Duodenal mucosa (tissue), 2 donors: ENCODE measurements around the gene ATP11A.
"Not testable (repeated sequence)": the region's sequence is repeated elsewhere in the genome, so short reads cannot be mapped to it uniquely, and the experiment has no call there.

Experiments
- H3K27ac ChIP-seq: one replicate; pipeline ENCODE4 v1.7.0; 2013; ENCODE audit warnings: low read depth, low read length
- H3K27me3 ChIP-seq, 2 donors: one replicate each; pipeline ENCODE4 v1.7.0; 2013; ENCODE audit warnings: low read length in 2 of 2, control low read depth in 1 of 2; ENCODE audit not compliant: insufficient read depth in 2 of 2, control insufficient read depth in 1 of 2
- H3K36me3 ChIP-seq, 2 donors: one replicate each; pipeline ENCODE4 v1.7.0; 2013; ENCODE audit warnings: low read length in 2 of 2, control low read depth in 1 of 2; ENCODE audit not compliant: insufficient read depth in 2 of 2, control insufficient read depth in 1 of 2
- H3K4me1 ChIP-seq, 2 donors: one replicate each; pipeline ENCODE4 v1.7.0; 2013; ENCODE audit warnings: low read length in 2 of 2, control low read depth in 1 of 2; ENCODE audit not compliant: insufficient read depth in 2 of 2, control insufficient read depth in 1 of 2
- H3K4me3 ChIP-seq, 2 donors: one replicate each; pipeline ENCODE4 v1.7.0; 2013; ENCODE audit warnings: low read length in 2 of 2, low read depth in 1 of 2
- H3K9ac ChIP-seq, 2 donors: one replicate each; pipeline ENCODE4 v1.7.0; 2013; ENCODE audit warnings: low read length in 2 of 2, low read depth in 1 of 2
- H3K9me3 ChIP-seq, 2 donors: one replicate each; pipeline ENCODE4 v1.7.0; 2013; ENCODE audit warnings: low read length in 2 of 2, control low read depth in 1 of 2; ENCODE audit not compliant: control insufficient read depth in 1 of 2

Gene ATP11A

GRCh38 chr13:112700291-112701060 is 10.6 kb downstream of the ATP11A start:
- Histone ChIP-seq H3K4me3 (no peak overlapping the region), H3K4me1 (peaks cover 4 to 5% of the 10 kb centered on the region in 2 donors), H3K9ac (no peak overlapping the region), H3K27me3 (no peaks in the 10 kb centered on the region), H3K27ac (no peak overlapping the region), H3K9me3 (no peaks in the 10 kb centered on the region), H3K36me3 (peaks cover 0 to 7% of the 10 kb centered on the region in 2 donors)

- H3K27me3 ChIP-seq, result no peaks in the 10 kb centered on the region
- no peak overlapping the region for H3K9ac ChIP-seq
- H3K4me3 ChIP-seq, result no peak overlapping the region
- no peaks in the 10 kb centered on the region for H3K36me3 ChIP-seq
- no peak overlapping the region for H3K27ac ChIP-seq
- H3K9me3 ChIP-seq, result no peaks in the 10 kb centered on the region
- peaks cover 4 to 5% of the 10 kb centered on the region in 2 donors for H3K4me1 ChIP-seq
Observed at GRCh38 chr13:112702341-112702985, 12.6 kb downstream of the ATP11A start.

- H3K4me3 ChIP-seq, result no peak overlapping the region
- no peak overlapping the region for H3K27ac ChIP-seq
- H3K36me3 ChIP-seq, result no peaks in the 10 kb centered on the region
- no peaks in the 10 kb centered on the region for H3K9me3 ChIP-seq
- H3K9ac ChIP-seq, result no peak overlapping the region
- H3K27me3 ChIP-seq, result no peaks in the 10 kb centered on the region
- peaks cover 4 to 5% of the 10 kb centered on the region in 2 donors for H3K4me1 ChIP-seq
Observed at GRCh38 chr13:112702986-112703379, 13.1 kb downstream of the ATP11A start.

- H3K27ac ChIP-seq, result no peak overlapping the region
- H3K9me3 ChIP-seq, result no peaks in the 10 kb centered on the region
- H3K4me3 ChIP-seq, result no peak overlapping the region
- H3K4me1 ChIP-seq, result peaks cover 4 to 5% of the 10 kb centered on the region in 2 donors
- no peaks in the 10 kb centered on the region for H3K27me3 ChIP-seq
- no peaks in the 10 kb centered on the region for H3K36me3 ChIP-seq
- H3K9ac ChIP-seq, result no peak overlapping the region
Observed at GRCh38 chr13:112703449-112704284, 13.8 kb downstream of the ATP11A start.

- H3K27me3 ChIP-seq, result no peaks in the 10 kb centered on the region
- no peak overlapping the region for H3K9ac ChIP-seq
- no peaks in the 10 kb centered on the region for H3K9me3 ChIP-seq
- no peaks in the 10 kb centered on the region for H3K36me3 ChIP-seq
- H3K4me1 ChIP-seq, result peaks cover 4 to 5% of the 10 kb centered on the region in 2 donors
- no peak overlapping the region for H3K27ac ChIP-seq
- H3K4me3 ChIP-seq, result no peak overlapping the region
Observed at GRCh38 chr13:112704308-112705145, 14.7 kb downstream of the ATP11A start.

- no peak overlapping the region for H3K4me3 ChIP-seq
- H3K9ac ChIP-seq, result no peak overlapping the region
- no peak overlapping the region for H3K27ac ChIP-seq
Observed at GRCh38 chr13:112705286-112705685, 15.4 kb downstream of the ATP11A start.

GRCh38 chr13:112706171-112706570 is 16.3 kb downstream of the ATP11A start:
- Histone ChIP-seq H3K27me3 (no peaks in the 10 kb centered on the region), H3K9ac (no peak overlapping the region), H3K4me3 (no peak overlapping the region), H3K36me3 (no peaks in the 10 kb centered on the region), H3K9me3 (no peaks in the 10 kb centered on the region), H3K4me1 (peaks cover 3 to 4% of the 10 kb centered on the region in 2 donors), H3K27ac (no peak overlapping the region)

More at GRCh38 chr13:112705286-112705685, 15.4 kb downstream of the ATP11A start:
- Histone ChIP-seq H3K36me3 (no peaks in the 10 kb centered on the region), H3K27me3 (no peaks in the 10 kb centered on the region), H3K9me3 (no peaks in the 10 kb centered on the region), H3K4me1 (peaks cover 4 to 5% of the 10 kb centered on the region in 2 donors)

GRCh38 chr13:112708560-112709240 is 18.9 kb downstream of the ATP11A start:
- peaks cover 16 to 17% of the 10 kb centered on the region in 2 donors for H3K4me1 ChIP-seq
- no peaks in the 10 kb centered on the region for H3K9me3 ChIP-seq
- H3K36me3 ChIP-seq, result no peaks in the 10 kb centered on the region
- H3K4me3 ChIP-seq, result no peak overlapping the region
- H3K27me3 ChIP-seq, result no peaks in the 10 kb centered on the region
- H3K27ac ChIP-seq, result no peak overlapping the region
- no peak overlapping the region for H3K9ac ChIP-seq

- H3K9ac ChIP-seq, H3K27ac ChIP-seq, H3K36me3 ChIP-seq, H3K4me3 ChIP-seq, H3K27me3 ChIP-seq, H3K9me3 ChIP-seq: not testable (repeated sequence)
- H3K4me1 ChIP-seq, result peaks cover 16 to 17% of the 10 kb centered on the region in 2 donors
Observed at GRCh38 chr13:112709316-112709715, 19.5 kb downstream of the ATP11A start.
